Measurements from ENCODE around the gene C8G.
A peak's percentile ranks its signal among the peaks of the same experiment; 100 is the strongest.

C8G gene

GRCh38 chr9:136977223-136977622 is 32.2 kb downstream of the C8G start, which contains the start of gene PTGDS:
PTGDS (plus strand) TSS chr9:136977504; CDS start chr9:136977579, 75 bp downstream.
- H3K36me3 ChIP-seq (ENCODE audit: control insufficient read depth, insufficient read depth, low read length), result no peaks in the 10 kb centered on the region
- no peaks in the 10 kb centered on the region for H3K9me3 ChIP-seq (ENCODE audit: control insufficient read depth, insufficient read depth, low read length)
- H3K9ac ChIP-seq (ENCODE audit: low read depth, low read length), result no peak within 1 kb of the TSS
- no peaks in the 10 kb centered on the region for H3K27me3 ChIP-seq (ENCODE audit: control insufficient read depth, insufficient read depth, low read length)
- H3K4me3 ChIP-seq (ENCODE audit: low read depth, low read length), result peak within 1 kb of the TSS; percentile 68
- no peaks in the 10 kb centered on the region for H3K4me1 ChIP-seq (ENCODE audit: control insufficient read depth, insufficient read depth, low read length)

DNA sequence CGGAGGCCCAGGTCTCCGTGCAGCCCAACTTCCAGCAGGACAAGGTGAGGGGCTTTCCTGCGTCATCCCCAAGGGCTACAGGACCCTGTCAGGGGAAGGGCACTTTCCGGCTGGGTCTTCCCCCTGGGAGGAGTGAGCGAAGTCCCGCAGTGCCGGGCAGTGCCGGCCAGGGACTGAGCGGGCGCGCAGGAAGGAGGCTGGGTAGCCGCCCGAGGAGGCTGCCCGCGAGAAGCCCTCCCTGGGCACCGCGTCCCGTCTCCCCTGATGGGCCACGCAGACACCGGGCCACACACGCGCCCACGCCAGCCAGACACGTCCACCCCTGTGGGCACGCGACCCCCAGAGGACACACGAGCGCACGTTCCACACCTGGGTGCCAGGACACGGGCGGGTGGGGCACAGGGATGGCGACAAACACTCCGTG is 32.6 kb downstream of the C8G start:
- peak overlapping the region; percentile 68 for H3K4me3 ChIP-seq (ENCODE audit: low read depth, low read length)
- H3K36me3 ChIP-seq (ENCODE audit: control insufficient read depth, insufficient read depth, low read length), result no peaks in the 10 kb centered on the region
- H3K4me1 ChIP-seq (ENCODE audit: control insufficient read depth, insufficient read depth, low read length), result no peaks in the 10 kb centered on the region
- no peaks in the 10 kb centered on the region for H3K27me3 ChIP-seq (ENCODE audit: control insufficient read depth, insufficient read depth, low read length)
- H3K9ac ChIP-seq (ENCODE audit: low read depth, low read length), result no peak overlapping the region
- H3K9me3 ChIP-seq (ENCODE audit: control insufficient read depth, insufficient read depth, low read length), result no peaks in the 10 kb centered on the region

DNA sequence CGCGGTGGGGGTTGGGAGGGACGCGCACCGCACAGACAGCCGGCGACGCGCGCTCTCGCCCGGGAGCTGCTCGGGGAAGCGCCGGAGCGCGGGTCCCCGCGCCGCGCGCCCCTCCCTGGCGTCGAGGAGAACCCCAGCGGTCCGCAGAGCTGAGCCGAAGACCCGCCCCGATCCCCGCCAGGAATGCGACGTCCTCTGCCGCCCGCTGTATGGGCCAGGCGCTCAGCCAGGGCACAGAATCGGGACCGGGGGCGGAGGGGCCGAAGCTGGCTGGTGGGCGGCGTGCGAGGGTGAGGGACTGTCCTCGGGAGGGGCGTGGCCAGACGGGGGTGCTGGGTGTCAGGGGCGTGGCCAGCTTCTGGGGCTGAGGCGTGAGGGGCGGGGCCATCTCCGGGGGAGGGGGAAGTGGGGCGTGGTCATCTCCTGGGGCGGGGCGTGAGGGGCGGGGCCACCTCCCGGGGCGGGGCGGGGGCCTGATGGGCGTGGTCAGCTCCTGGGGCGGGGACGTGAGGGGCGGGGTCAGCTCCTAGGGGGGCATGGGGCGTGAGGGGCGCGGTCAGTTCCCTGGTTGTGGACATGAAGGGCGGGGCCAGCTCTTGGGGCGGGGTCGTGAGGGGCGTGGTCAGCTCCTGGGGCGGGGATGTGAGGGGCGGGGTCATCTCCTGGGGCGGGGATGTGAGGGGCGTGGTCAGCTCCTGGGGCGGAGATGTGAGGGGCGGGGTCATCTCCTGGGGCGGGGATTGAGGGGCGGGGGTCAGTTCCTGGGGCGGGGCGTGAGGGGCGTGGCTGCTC is 33.2 kb downstream of the C8G start:
- no peaks in the 10 kb centered on the region for H3K27me3 ChIP-seq (ENCODE audit: control insufficient read depth, insufficient read depth, low read length)
- peak overlapping the region; percentile 68 for H3K4me3 ChIP-seq (ENCODE audit: low read depth, low read length)
- H3K4me1 ChIP-seq (ENCODE audit: control insufficient read depth, insufficient read depth, low read length), result no peaks in the 10 kb centered on the region
- H3K9ac ChIP-seq (ENCODE audit: low read depth, low read length), result no peak overlapping the region
- H3K36me3 ChIP-seq (ENCODE audit: control insufficient read depth, insufficient read depth, low read length), result no peaks in the 10 kb centered on the region
- H3K9me3 ChIP-seq (ENCODE audit: control insufficient read depth, insufficient read depth, low read length), result no peaks in the 10 kb centered on the region

- H3K9ac ChIP-seq (ENCODE audit: low read depth, low read length), result no peak overlapping the region
- no peaks in the 10 kb centered on the region for H3K4me1 ChIP-seq (ENCODE audit: control insufficient read depth, insufficient read depth, low read length)
- no peaks in the 10 kb centered on the region for H3K9me3 ChIP-seq (ENCODE audit: control insufficient read depth, insufficient read depth, low read length)
- peaks cover 5% of the 10 kb centered on the region for H3K27me3 ChIP-seq (ENCODE audit: control insufficient read depth, insufficient read depth, low read length)
- no peaks in the 10 kb centered on the region for H3K36me3 ChIP-seq (ENCODE audit: control insufficient read depth, insufficient read depth, low read length)
- peak overlapping the region; percentile 50 for H3K4me3 ChIP-seq (ENCODE audit: low read depth, low read length)
Observed at GRCh38 chr9:136978865-136979544, 34.0 kb downstream of the C8G start.

DNA sequence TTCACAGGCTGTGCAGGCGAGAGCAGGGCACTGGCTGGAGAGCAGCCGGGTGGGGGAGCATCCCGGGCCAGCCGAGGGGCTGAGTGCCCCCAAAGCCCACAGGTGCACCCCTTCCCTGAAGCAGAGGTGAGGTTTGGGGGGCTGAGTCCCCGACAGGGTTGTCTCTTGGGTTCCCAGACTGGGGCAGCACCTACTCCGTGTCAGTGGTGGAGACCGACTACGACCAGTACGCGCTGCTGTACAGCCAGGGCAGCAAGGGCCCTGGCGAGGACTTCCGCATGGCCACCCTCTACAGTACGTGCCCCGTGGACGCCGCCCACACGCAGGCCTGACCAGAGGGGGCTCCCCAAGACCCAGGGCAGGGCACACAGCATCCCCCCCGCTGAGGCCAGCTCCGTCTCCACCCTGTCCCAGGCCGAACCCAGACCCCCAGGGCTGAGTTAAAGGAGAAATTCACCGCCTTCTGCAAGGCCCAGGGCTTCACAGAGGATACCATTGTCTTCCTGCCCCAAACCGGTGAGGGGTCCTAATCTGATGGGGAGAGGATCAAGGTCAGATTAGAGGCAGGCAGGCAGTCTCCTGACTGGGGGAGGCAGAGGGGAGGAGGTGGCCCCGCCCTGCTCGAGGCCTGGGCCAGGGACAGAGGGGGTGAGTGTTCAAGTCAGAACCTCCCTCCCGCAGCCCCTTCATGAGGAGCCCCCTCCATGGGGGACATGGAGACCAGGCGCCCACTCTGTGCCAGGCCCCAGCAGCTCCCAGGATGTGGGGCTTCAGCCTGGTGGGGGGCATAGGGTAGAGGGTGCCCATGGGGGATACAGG is 34.9 kb downstream of the C8G start:
- no peaks in the 10 kb centered on the region for H3K4me1 ChIP-seq (ENCODE audit: control insufficient read depth, insufficient read depth, low read length)
- H3K27me3 ChIP-seq (ENCODE audit: control insufficient read depth, insufficient read depth, low read length), result peaks cover 8% of the 10 kb centered on the region
- no peaks in the 10 kb centered on the region for H3K9me3 ChIP-seq (ENCODE audit: control insufficient read depth, insufficient read depth, low read length)
- H3K4me3 ChIP-seq (ENCODE audit: low read depth, low read length), result no peak overlapping the region
- H3K36me3 ChIP-seq (ENCODE audit: control insufficient read depth, insufficient read depth, low read length), result no peaks in the 10 kb centered on the region
- H3K9ac ChIP-seq (ENCODE audit: low read depth, low read length), result no peak overlapping the region

DNA sequence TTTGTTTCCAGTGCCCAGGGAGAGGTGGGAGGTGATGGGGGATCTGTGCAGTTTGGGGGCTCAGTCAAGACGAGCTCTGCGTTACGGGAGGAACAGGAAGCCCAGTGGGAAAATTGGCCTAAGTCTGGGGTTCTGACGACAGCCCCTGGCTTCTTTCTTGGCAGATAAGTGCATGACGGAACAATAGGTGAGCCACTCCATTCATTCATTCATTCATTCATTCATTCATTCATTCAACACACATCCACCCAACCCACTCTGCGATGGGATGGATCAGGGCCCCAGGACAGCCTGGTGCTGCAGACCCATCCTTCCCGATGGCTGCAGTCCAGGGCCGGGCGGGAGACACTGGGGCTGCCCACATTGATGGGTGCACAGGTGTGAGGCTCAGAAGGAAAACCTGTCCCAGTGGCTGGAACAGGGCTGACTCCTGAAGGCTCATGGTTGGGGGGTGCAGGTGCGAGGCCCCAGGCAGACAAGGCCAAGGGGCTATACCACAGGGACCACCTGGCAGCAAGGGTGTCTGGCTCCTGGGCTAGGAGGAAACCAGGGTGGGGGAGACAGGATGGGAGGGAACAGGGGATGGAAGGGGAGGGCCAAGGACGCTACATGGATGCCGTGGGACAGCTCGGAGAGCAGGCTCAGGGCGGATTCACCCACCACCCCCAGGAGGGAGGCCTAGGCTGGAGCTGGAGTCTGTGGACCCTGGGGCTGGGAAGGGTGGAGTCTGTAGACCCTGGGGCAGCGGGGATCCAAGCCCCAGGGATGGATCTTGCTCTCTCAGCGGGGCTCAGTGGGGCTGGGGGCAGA is 35.8 kb downstream of the C8G start:
- H3K4me1 ChIP-seq (ENCODE audit: control insufficient read depth, insufficient read depth, low read length), result no peaks in the 10 kb centered on the region
- no peak overlapping the region for H3K4me3 ChIP-seq (ENCODE audit: low read depth, low read length)
- H3K36me3 ChIP-seq (ENCODE audit: control insufficient read depth, insufficient read depth, low read length), result no peaks in the 10 kb centered on the region
- no peak overlapping the region for H3K9ac ChIP-seq (ENCODE audit: low read depth, low read length)
- no peaks in the 10 kb centered on the region for H3K9me3 ChIP-seq (ENCODE audit: control insufficient read depth, insufficient read depth, low read length)
- H3K27me3 ChIP-seq (ENCODE audit: control insufficient read depth, insufficient read depth, low read length), result peaks cover 10% of the 10 kb centered on the region

- Histone ChIP-seq H3K4me1 (ENCODE audit: control insufficient read depth, insufficient read depth, low read length) (no peaks in the 10 kb centered on the region), H3K9ac (ENCODE audit: low read depth, low read length) (no peak overlapping the region), H3K36me3 (ENCODE audit: control insufficient read depth, insufficient read depth, low read length) (no peaks in the 10 kb centered on the region), H3K27me3 (ENCODE audit: control insufficient read depth, insufficient read depth, low read length) (peaks cover 15% of the 10 kb centered on the region), H3K9me3 (ENCODE audit: control insufficient read depth, insufficient read depth, low read length) (no peaks in the 10 kb centered on the region), H3K4me3 (ENCODE audit: low read depth, low read length) (no peak overlapping the region)
Observed at GRCh38 chr9:136981588-136982231, 36.7 kb downstream of the C8G start.

GRCh38 chr9:136982232-136983051 is 37.4 kb downstream of the C8G start, which contains the start of gene LCNL1:
LCNL1 (plus strand) TSS chr9:136982993; CDS start chr9:136983587, 594 bp downstream.
- Histone ChIP-seq H3K36me3 (ENCODE audit: control insufficient read depth, insufficient read depth, low read length) (no peaks in the 10 kb centered on the region), H3K4me3 (ENCODE audit: low read depth, low read length) (no peak within 1 kb of the TSS), H3K27me3 (ENCODE audit: control insufficient read depth, insufficient read depth, low read length) (peaks cover 15% of the 10 kb centered on the region), H3K4me1 (ENCODE audit: control insufficient read depth, insufficient read depth, low read length) (no peaks in the 10 kb centered on the region), H3K9me3 (ENCODE audit: control insufficient read depth, insufficient read depth, low read length) (no peaks in the 10 kb centered on the region), H3K9ac (ENCODE audit: low read depth, low read length) (no peak within 1 kb of the TSS)

GRCh38 chr9:136983167-136983566 is 38.1 kb downstream of the C8G start:
- no peak overlapping the region for H3K4me3 ChIP-seq (ENCODE audit: low read depth, low read length)
- H3K36me3 ChIP-seq (ENCODE audit: control insufficient read depth, insufficient read depth, low read length), result no peaks in the 10 kb centered on the region
- no peaks in the 10 kb centered on the region for H3K4me1 ChIP-seq (ENCODE audit: control insufficient read depth, insufficient read depth, low read length)
- no peaks in the 10 kb centered on the region for H3K9me3 ChIP-seq (ENCODE audit: control insufficient read depth, insufficient read depth, low read length)
- H3K9ac ChIP-seq (ENCODE audit: low read depth, low read length), result no peak overlapping the region
- H3K27me3 ChIP-seq (ENCODE audit: control insufficient read depth, insufficient read depth, low read length), result peaks cover 15% of the 10 kb centered on the region

- no peaks in the 10 kb centered on the region for H3K4me1 ChIP-seq (ENCODE audit: control insufficient read depth, insufficient read depth, low read length)
- H3K9ac ChIP-seq (ENCODE audit: low read depth, low read length), result no peak overlapping the region
- H3K27me3 ChIP-seq (ENCODE audit: control insufficient read depth, insufficient read depth, low read length), result peaks cover 15% of the 10 kb centered on the region
- H3K4me3 ChIP-seq (ENCODE audit: low read depth, low read length), result no peak overlapping the region
- no peaks in the 10 kb centered on the region for H3K36me3 ChIP-seq (ENCODE audit: control insufficient read depth, insufficient read depth, low read length)
- no peaks in the 10 kb centered on the region for H3K9me3 ChIP-seq (ENCODE audit: control insufficient read depth, insufficient read depth, low read length)
Observed at GRCh38 chr9:136983656-136984314, 38.7 kb downstream of the C8G start.
